LNCAP (cell line): Measurements from ENCODE around the gene GPR183.

Experiments
- TF ChIP-seq, protein P1 (sequence below): fragments of 450-650 bp; IDR thresholded peaks from 2 replicates; pipeline ENCODE4 v1.5.1; 2017; ENCODE audit warnings: mild to moderate bottlenecking

The GPR183 gene

DNA sequence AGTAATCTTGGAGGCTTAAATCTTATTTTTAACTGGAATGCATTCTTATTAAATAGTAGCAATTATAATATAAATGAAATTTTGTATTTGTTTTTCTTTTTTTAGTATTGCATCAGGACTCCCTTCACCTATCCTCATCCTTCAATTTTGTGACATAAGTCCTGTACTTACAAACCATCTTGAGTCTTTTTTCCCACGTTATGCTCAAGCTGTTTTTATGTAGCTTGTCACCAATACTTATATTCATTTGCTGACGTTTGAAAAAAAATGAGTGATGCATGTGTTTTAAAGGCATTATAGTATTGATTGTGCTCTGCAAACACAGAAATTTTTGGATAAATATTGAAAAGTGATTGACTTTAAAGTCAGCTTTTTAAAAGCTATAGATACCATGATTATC, 49.9 kb downstream of the GPR183 start:
- TF ChIP-seq, protein P1, sequence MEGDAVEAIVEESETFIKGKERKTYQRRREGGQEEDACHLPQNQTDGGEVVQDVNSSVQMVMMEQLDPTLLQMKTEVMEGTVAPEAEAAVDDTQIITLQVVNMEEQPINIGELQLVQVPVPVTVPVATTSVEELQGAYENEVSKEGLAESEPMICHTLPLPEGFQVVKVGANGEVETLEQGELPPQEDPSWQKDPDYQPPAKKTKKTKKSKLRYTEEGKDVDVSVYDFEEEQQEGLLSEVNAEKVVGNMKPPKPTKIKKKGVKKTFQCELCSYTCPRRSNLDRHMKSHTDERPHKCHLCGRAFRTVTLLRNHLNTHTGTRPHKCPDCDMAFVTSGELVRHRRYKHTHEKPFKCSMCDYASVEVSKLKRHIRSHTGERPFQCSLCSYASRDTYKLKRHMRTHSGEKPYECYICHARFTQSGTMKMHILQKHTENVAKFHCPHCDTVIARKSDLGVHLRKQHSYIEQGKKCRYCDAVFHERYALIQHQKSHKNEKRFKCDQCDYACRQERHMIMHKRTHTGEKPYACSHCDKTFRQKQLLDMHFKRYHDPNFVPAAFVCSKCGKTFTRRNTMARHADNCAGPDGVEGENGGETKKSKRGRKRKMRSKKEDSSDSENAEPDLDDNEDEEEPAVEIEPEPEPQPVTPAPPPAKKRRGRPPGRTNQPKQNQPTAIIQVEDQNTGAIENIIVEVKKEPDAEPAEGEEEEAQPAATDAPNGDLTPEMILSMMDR = no peak

DNA sequence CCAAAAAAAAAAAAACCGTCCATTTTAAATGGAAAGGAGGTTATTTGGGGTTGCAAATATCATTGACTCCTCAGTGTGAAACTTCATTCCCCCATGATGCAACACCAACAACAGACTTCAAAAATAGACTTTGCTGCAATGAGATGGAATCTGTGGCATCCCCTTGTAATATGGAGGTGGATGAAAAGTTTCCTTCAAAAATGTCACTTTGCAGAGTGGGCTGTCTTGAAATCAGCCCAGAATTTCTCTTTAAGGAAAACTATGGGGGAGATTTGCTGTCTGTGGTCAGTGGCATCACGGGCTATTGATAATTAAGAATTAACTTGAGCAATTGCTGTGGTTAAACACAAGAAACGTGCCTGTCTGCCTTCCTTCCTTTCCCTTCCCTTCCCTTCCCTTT, 50.5 kb downstream of the GPR183 start:
- TF ChIP-seq, protein P1 = no peak

DNA sequence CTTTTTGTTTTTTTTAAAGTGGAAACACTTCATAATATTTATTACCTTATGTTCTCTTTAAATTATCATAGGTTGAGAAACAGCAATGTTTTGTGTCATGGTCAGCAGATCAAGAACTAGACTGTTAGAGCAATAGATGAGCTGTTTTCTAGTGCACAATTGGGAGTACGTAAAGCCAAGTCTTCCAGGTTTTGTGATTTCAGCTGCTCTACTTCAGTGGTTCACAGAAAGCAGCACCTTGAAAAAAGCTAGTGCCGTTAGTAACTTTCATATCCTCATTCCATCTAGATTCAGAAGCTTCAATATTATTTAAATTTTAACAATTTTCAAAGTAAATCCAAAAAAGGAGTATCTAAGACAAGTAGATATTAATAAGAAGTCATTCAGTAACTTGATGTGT, 50.9 kb downstream of the GPR183 start:
- TF ChIP-seq, protein P1 = no peak

DNA sequence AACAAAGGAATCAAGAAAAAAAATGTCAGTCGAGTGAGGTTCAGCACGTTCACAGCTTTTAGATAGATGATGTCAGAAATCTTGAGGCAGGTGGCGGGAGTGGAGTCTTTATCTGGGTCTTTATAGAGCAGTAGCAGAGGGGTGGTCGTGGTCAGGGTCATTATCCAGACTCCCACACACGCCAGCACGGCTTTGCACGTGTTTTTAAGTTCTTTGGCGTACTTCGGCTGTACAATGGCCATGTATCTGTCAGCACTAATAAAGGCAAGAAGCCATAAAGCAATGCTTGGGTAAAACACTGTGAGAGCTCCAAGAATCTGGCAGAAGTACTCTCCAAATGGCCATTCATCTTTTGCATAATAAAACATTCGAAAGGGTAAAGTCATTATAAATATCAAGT, 51.9 kb downstream of the GPR183 start:
- TF ChIP-seq, protein P1 = no peak

DNA sequence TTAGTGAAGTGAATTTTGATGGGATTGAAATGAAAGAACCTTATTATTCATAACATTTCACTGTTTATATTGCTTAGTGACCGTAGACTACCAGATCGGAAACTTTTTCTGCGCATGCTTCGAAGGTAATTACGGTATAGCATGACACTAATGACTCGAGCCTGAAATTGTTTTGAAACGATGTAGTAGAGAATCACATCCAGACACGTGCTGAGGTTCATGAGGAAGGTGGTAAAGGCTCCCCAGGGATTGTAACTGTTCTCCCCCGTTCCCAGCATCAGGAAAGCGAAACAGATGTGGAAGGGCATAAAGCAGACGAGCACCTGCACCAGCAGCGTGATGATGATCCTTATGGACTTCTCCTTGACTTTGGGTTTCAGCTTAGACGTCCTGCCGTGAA, 52.4 kb downstream of the GPR183 start:
- TF ChIP-seq, protein P1 = no peak

DNA sequence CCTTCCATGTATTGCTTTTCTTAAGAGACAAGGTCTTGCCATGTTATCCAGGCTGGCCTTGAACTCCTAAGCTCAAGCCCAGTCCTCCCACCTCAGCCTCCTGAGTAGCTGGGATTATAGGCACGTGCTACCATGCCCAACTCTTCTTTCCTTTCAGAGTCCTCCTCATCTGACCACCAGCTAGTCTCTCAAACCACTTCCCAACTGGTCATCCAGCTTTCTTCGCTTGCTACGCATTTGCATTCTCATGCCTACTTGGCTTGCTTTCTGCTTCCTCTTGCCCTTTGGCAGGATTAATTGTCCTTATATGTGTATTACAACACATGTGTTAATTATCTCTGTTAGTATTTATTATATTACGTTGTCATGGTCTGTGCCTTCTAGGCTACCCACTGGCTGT, 55.3 kb downstream of the GPR183 start:
- TF ChIP-seq, protein P1 = no peak

DNA sequence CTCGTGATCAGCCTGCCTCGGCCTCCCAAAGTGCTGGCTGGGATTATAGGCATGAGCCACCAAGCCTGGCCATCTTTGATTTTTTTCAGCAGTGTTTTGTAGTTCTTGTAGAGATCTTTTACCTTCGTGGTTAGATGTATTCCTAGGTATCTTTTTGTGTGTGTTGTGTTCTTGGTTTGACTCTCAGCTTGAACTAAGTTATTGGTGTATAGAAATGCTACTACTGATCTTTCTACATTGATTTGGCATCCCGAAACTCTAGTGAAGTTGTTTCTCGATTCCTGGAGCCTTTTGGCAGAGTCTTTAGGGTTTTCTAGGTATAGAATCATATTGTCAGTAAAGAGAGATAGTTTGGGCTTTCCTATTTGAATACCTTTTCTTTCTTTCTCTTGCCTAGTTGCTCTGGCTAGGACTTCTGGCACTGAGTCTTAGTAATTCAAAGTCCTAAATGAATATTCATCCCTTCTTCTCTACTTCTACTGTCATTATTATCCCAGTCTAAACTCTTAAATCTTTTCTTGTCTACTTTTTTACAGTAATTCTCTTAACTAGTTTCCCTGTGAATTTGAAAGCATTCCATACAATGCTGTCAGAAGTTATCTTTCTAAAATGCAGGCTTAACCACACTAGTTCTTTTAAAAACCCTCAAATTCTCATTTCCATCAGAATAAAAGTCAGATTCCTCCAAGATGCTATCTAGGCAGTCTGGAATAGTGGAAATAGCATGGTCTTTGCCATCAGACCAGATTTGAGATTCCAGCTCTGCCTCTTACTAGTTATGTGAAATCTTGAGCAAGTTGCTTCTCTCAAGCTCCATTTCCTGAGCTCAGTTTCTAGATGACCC, 56.0 kb downstream of the GPR183 start:
- TF ChIP-seq, protein P1 = no peak

DNA sequence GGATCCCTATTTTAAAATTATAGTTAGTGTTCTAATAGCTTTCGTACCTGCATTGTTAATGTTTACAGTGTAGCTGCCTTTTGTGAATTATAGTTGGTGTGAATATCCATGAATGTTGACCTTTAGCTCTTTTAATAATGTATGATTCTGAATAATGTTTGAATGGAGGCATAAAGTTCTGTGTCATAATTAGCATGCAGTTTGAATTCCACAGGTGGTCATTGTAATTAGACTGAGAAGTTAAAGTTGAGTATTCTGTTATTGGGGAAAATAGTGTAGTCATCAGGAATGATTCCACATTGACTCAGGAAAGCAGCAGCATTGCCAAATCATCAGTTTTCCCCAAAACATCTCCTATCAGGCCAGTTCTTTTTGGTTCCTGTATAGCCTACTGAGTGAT, 61.1 kb downstream of the GPR183 start:
- TF ChIP-seq, protein P1 = no peak
